Eye (tissue), 1 donor: Measurements from ENCODE around the gene SH3GL1.
"Not testable (repeated sequence)": the region's sequence is repeated elsewhere in the genome, so short reads cannot be mapped to it uniquely, and the experiment has no call there.

Source experiments
- DNase-seq: peaks from one replicate; pipeline ENCODE4 v3.0.0-alpha.2; 2015

Gene SH3GL1

GRCh38 chr19:4362831-4363545, 37.4 kb downstream of the SH3GL1 start:
- DNase-seq = no peak

- DNase-seq = no peak
Observed at GRCh38 chr19:4362101-4362828, 38.1 kb downstream of the SH3GL1 start.

GRCh38 chr19:4361152-4362046, 38.9 kb downstream of the SH3GL1 start:
- peak; percentile 9 for DNase-seq

GRCh38 chr19:4360641-4361151, 39.7 kb downstream of the SH3GL1 start:
- DNase-seq = no peak

GRCh38 chr19:4360081-4360569, 40.2 kb downstream of the SH3GL1 start:
- DNase-seq = no peak

- DNase-seq = no peak
Observed at GRCh38 chr19:4359627-4360000, 40.7 kb downstream of the SH3GL1 start.

- no peak for DNase-seq
Observed at GRCh38 chr19:4358709-4359626, 41.4 kb downstream of the SH3GL1 start.

- DNase-seq = no peak
Observed at GRCh38 chr19:4357921-4358326, 42.4 kb downstream of the SH3GL1 start.

- no peak for DNase-seq
Observed at GRCh38 chr19:4357095-4357797, 43.1 kb downstream of the SH3GL1 start.

GRCh38 chr19:4354897-4355296, 45.5 kb downstream of the SH3GL1 start:
- DNase-seq = no peak

GRCh38 chr19:4354282-4354681, 46.1 kb downstream of the SH3GL1 start:
- DNase-seq = no peak

GRCh38 chr19:4352701-4353121, 47.6 kb downstream of the SH3GL1 start:
- DNase-seq = peak; percentile 82

- DNase-seq = no peak
Observed at GRCh38 chr19:4350726-4351125, 49.6 kb downstream of the SH3GL1 start.

- DNase-seq = no peak
Observed at GRCh38 chr19:4350111-4350510, 50.2 kb downstream of the SH3GL1 start.

- DNase-seq = not testable (repeated sequence)
Observed at GRCh38 chr19:4349225-4349624, 51.1 kb downstream of the SH3GL1 start.

- no peak for DNase-seq
Observed at GRCh38 chr19:4347521-4347920, 52.8 kb downstream of the SH3GL1 start.

- no peak for DNase-seq
Observed at GRCh38 chr19:4346020-4346383, 54.3 kb downstream of the SH3GL1 start.

GRCh38 chr19:4345342-4346019, 54.9 kb downstream of the SH3GL1 start:
- DNase-seq = no peak

GRCh38 chr19:4343370-4344307, 56.7 kb downstream of the SH3GL1 start, which contains the start of gene MPND:
MPND (plus strand) TSS chr19:4343562; CDS start chr19:4343594, 32 bp downstream.
- peak; percentile 97 for DNase-seq
